GM19238 (cell line): ENCODE measurements around the gene UAP1L1.

Experiments
- DNase-seq: peaks from one replicate; pipeline ENCODE4 v3.0.0; 2011; ENCODE audit warnings: low spot score; ENCODE audit not compliant: insufficient read length

The UAP1L1 gene

DNA sequence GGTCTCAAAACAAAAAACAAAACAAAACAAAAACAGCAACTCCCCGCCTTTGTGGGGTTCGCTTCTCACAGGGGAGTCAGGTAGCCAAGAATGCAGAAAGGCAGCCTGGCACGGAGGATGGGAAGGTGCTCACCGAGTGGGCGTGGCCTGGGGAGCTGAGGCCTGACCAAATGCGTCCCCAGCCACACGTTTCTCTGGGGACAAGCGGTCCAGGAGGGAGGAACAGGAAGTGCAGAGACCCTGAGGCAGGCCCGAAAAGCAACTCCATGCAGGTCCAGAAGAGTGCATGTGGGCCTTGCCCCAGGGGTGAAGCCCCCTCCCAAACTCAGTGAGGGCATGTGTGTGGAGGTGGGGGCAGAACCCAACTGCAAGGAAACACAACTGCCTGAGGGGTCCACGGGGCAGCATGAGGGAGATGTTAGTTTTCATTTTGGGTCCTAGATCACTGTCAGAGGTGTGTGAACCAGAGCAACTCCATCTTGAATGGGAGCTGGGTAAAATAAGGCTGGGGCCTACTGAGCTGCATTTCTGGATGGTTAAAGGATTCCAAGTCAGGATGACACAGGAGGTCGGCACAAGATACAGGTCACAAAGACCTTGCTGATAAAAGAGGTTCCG lies 2.6 kb upstream of the UAP1L1 start:
- DNase-seq: no peak

DNA sequence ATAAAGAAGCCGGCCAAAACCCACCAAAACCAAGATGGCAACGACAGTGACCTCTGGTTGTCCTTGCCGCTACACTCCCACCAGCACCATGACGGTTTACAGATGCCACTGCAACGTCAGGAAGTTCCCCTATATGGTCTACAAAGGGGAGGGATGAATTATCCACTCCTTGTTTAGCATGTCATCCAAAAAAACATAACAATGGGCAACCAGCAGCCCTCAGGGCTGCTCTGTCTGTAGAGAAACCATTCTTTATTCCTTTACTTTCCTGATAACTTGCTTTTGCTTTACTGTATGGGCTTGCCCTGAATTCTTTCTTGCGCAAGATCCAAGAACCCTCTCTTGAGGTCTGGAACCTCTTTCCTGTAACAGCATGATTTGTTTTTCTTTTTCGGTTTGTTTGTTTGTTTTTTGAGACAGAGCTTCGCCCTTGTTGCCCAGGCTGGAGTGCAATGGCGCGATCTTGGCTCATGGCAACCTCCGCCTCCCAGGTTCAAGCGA lies 2.0 kb upstream of the UAP1L1 start:
- no peak for DNase-seq

GRCh38 chr9:137076636-137077009 lies 694 bp upstream of the UAP1L1 start:
- no peak for DNase-seq

DNA sequence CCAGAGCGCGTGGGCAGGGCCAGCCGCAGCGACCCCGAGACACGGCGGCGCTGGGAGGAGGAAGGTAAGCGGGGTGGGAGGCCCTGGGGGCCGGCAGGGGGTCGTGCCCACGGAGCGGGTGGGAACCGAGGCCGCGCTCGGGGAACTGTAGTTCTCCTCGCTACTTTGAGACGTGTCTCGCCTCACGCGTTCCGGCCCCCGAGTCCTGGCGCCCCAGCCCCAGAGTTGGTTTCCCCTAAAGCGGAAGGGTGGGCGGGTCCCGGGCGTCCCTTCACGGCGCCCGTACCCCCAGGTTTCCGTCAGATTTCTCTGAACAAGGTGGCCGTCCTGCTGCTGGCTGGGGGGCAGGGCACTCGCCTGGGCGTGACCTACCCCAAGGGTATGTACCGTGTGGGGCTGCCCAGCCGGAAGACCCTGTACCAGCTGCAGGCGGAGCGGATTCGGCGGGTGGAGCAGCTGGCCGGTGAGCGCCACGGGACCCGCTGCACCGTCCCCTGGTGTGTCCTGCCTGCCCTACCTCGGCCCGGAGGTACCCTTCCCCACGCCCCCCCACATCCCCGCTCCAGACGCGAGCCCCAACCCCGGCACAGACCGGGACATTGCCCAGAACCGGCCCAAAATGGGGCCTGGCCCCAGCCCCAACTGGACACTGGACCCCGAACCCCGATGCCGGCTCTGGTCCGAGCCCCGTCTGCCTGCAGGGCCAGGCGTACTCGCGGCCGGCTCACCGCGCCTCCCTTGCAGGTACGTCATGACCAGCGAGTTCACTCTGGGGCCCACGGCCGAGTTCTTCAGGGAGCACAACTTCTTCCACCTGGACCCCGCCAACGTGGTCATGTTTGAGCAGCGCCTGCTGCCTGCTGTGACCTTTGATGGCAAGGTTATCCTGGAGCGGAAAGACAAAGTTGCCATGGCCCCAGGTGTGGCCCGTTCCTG lies 709 bp downstream of the UAP1L1 start:
- DNase-seq: no peak

DNA sequence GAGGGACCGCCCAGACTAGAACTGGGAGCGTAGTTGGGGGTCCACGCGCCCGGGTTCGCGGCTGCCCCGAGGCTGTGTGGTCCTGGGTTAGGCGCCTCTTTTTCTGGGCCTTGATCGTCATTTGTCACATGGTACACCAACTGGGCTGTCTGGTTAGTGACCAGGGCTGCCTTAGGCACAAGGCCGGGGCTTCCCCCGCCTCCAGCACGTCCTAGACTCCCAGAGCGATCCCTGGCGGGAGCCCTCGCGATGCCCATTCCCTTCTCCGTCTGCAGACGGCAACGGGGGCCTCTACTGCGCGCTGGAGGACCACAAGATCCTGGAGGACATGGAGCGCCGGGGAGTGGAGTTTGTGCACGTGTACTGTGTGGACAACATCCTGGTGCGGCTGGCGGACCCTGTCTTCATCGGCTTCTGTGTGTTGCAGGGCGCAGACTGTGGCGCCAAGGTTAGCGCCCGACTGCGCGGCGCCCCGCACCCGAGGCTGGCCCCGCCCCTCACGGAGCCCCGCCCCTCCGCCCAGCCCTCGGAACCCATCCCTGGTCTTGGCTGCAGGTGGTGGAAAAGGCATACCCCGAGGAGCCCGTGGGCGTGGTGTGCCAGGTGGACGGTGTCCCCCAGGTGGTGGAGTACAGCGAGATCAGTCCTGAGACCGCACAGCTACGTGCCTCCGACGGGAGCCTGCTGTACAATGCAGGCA lies 1.5 kb downstream of the UAP1L1 start:
- DNase-seq: no peak

DNA sequence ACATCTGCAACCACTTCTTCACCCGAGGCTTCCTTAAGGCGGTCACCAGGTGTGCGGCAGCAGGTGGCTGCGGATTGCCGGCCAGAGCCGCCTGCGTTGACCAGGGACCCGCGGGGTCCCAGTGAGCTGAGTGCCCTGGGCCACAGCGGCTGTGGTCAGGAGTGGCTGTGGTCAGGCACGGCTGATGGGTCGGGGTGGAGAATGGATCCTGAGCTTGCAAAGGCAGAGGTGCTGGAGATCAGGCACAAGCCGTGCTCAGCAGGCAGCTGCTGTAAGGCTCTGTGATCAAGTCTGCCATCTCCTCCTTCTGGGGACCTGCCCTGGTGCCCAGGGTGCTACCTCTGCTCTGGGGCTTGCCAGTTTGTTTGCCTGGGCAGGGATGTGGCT lies 2.1 kb downstream of the UAP1L1 start:
- no peak for DNase-seq

- DNase-seq: no peak
These were observed 3.2 kb downstream of the UAP1L1 start for GRCh38 chr9:137080260-137081122.

DNA sequence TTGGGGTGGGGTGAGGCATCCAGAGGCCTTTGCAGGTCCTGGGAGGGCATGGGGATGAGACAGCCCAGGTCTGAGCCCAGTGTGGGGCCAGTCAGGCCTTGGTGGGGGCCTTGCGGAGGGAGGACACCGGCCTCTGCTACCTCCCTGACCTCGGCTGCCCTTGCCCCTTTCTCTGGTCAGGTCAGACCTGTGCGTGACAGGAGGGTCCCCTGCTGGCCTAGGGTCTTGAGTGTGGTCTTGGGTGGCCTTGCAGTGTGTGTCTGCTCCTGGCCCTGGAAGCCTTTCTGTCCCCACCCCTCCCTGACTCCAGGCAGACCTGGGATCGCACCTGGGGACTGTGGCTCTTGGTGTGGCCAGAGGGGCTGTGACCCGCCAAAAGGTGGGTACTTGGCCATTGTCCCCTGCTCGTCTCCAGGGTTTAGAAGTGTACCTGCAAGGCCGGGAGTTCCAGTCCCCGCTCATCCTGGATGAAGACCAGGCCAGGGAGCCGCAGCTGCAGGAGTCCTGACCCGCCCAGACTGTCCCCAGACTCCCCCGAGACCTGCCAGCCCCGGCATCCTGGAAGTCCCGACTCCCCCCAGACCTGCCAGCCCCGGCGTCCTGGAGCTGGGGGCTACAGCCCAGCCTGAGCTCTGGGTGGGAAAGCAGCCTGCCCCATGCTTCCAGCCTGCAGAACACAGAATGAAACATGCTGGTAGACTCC lies 5.1 kb downstream of the UAP1L1 start:
- no peak for DNase-seq

GRCh38 chr9:137082925-137083290 lies 5.6 kb downstream of the UAP1L1 start:
- no peak for DNase-seq

DNA sequence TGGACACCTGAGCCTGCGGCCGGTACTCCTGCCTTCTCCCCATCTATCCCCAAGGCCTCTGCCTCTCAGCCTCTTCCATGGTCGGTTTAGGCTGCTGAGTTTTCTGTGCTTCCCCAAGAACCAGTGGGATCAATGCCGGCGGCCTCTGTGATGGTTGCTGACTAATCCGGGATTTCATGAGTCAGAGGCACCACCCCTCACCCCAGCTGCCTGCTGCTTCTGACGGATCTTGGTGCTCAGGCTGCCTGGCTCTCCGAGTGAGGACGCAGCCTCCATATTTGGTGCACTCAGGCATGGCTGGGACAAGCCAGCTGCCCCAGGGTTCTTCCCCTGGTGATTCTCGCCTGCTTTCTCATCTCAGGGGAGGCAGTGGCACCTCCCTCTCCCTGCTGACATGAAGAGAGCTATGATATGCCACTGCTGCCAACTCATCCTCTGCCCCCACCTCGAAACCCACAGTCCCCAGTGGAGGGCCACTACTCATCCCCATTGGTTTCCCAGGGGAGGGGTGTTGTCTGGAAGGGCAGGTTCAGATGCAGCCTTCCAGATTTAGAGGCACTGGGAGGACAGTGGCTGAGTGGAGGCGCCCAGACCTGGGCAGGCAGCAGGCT lies 6.2 kb downstream of the UAP1L1 start:
- no peak for DNase-seq

GRCh38 chr9:137084526-137084925 lies 7.2 kb downstream of the UAP1L1 start:
- no peak for DNase-seq

GRCh38 chr9:137085920-137086530 lies 8.7 kb downstream of the UAP1L1 start:
- DNase-seq: no peak

GRCh38 chr9:137086531-137087408 lies 9.5 kb downstream of the UAP1L1 start, which contains the start of gene MAN1B1:
Gene MAN1B1, plus strand, starts transcription at chr9:137086985. Its CDS starts 15 bp downstream, at chr9:137087000.
- DNase-seq: peak; percentile 98

DNA sequence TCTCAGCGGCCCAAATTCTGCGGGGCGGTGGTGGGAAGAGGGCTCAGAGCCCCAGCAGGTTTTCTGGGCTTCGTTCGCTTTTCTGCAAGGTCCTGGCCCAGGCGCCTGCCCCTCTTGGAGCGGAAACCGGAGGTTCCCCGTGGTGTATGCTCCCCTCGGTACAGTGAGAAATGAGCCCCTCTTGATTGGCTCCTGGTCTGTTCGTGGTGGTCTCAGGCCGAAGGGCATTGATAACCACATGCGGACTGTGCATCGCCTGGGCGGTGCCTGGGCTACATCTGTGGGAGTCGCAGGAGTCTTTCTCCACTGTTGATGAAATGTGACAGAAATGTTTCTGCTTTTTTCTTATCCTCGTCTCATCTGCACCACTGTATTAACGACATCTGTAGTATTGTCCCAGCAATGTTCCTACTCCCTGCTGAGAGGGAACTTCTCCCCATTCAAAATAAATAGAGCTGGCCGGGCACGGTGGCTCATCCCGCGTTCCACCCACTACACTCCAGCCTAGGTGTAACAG lies 10.2 kb downstream of the UAP1L1 start:
- no peak for DNase-seq

- no peak for DNase-seq
These were observed 10.8 kb downstream of the UAP1L1 start for GRCh38 chr9:137088121-137088520.

- DNase-seq: no peak
These were observed 12.1 kb downstream of the UAP1L1 start for GRCh38 chr9:137089232-137089947.

DNA sequence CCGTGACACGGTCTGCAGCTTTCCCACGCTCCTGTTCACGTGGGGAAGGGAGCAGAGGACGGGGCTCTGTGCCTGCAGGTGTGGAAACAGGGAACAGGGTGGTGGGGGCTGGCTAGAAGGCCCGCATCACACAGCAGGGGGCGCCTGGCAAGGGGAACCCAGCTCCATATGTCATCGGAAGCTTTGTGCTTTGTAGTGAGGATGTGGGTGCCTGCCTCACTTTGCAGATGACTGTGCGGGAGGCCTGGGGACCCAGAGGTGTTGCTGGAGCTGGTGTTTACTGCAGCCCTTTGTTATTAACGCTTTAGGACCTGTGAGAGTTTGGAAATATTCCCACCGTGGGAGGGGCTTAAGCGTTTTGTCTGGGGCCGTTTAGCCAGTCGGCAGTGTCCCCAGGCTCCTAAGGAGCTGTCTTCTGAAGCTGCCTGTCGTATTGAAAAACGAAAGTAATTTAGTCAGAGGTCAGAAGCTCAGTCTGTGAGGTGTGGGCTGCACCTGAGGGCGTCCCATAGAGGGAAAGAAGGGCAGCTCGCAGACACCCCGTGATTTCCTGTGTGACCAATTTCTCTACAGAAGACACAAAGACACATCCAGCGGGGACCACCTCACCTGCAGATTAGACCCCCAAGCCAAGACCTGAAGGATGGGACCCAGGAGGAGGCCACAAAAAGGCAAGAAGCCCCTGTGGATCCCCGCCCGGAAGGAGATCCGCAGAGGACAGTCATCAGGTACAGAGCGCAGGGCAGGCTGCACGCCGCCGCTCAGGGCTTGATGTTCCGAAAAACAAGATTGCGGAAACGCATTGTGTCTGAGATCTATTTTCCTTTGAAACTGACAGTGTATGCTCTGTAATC lies 18.6 kb downstream of the UAP1L1 start:
- peak; percentile 57 for DNase-seq
